Measurements from ENCODE around the gene ZNF263.

The ZNF263 gene

DNA sequence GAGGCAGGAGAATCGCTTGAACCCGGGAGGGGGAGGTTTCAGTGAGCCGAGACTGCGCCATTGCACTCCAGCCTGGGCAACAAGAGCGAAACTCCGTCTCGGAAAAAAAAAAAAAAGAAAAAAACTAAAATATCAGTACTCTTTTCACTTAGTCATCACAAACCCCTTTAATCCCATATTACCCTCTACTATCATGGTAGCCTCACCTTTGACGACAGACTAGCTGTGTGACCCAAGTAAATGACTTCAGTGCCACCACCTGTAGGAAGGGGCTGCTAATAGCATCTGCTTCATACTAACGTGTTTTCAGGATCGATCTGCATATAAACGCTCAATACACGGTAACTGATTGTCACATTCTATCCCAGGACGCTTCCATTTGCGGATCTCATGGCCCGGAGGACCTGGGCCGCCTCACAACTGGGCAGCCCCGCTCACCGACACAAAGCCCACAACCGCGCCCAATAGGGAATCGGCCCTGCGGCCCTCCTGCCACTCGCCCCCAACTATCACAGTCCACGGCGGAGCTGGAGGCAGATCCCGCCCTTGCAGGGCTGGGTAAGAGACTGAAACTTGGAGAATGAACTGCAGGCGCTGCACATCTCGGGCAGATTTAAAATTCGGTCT is 1.1 kb upstream of the ZNF263 start:
- no peak for DNase-seq (ENCODE audit: low read depth)

DNA sequence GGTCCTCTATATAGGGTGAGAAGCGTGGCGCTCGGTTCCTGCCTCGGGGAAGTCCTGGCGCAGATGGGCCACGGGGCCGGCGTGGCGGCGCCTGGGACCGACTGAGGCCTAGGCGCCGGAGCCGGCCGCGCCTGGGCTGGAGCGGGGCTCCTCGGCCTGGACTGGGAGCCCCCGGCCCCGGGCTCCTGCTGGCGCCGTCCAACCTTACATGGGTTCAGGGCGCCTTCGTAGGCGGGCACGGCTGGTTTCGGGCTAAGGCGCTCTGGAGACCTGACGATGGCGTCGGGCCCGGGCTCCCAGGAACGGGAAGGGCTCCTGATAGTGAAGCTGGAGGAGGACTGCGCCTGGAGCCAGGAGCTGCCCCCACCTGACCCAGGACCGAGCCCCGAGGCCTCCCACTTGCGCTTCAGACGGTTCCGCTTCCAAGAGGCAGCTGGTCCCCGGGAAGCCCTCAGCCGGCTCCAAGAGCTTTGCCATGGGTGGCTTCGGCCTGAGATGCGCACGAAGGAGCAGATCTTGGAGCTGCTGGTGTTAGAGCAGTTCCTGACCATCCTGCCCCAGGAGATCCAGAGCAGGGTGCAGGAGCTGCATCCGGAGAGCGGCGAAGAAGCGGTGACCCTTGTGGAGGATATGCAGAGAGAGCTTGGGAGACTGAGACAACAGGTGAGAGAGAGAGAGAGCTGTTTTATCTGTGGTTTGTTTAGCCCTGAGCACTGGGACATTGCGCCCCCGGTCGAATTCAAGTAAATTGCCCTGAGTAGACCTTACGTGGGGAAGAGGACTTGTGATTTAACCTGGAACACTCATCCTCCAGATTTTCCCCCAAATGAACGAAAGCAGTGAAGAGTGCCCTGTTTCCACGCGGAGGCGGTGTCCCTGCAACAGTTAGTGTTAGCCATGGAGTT is 504 bp downstream of the ZNF263 start:
- TF ChIP-seq, protein P1, sequence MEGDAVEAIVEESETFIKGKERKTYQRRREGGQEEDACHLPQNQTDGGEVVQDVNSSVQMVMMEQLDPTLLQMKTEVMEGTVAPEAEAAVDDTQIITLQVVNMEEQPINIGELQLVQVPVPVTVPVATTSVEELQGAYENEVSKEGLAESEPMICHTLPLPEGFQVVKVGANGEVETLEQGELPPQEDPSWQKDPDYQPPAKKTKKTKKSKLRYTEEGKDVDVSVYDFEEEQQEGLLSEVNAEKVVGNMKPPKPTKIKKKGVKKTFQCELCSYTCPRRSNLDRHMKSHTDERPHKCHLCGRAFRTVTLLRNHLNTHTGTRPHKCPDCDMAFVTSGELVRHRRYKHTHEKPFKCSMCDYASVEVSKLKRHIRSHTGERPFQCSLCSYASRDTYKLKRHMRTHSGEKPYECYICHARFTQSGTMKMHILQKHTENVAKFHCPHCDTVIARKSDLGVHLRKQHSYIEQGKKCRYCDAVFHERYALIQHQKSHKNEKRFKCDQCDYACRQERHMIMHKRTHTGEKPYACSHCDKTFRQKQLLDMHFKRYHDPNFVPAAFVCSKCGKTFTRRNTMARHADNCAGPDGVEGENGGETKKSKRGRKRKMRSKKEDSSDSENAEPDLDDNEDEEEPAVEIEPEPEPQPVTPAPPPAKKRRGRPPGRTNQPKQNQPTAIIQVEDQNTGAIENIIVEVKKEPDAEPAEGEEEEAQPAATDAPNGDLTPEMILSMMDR (IDR thresholded peaks at IDR 0.05; ENCODE audit: insufficient read depth, low read depth, low read length, missing control alignments): no peak

More for the DNA sequence above, 1.1 kb upstream of the ZNF263 start:
- TF ChIP-seq, protein P1 (IDR thresholded peaks at IDR 0.05; ENCODE audit: insufficient read depth, low read depth, low read length, missing control alignments): no peak
- peak overlapping the region; percentile 82 for H3K4me3 ChIP-seq (ENCODE audit: low read depth, low read length)

DNA sequence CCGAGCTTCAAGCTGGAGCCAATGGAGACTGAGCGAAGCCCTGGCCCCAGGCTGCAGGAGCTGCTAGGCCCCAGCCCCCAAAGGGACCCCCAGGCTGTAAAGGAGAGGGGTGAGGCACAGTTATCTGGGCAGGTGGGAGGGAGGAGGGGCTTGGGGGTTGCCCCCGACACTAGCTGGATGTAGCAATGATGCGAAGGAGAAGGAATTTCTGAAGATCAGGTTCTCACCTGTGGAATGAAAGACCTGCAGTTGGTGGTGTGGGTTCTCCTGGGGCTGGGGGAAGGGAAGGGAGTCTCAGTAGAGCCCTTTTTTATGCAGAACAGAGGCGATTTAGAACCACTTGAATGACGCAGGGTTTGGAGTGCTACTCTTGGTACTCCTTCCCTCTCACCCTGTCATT is 1.8 kb downstream of the ZNF263 start:
- H3K4me3 ChIP-seq (ENCODE audit: low read depth, low read length): no peak overlapping the region
- TF ChIP-seq, protein P1 (IDR thresholded peaks at IDR 0.05; ENCODE audit: insufficient read depth, low read depth, low read length, missing control alignments): no peak
- DNase-seq (ENCODE audit: low read depth): no peak

More for the DNA sequence above, 504 bp downstream of the ZNF263 start:
- peak; percentile 12 for DNase-seq (ENCODE audit: low read depth)
- H3K4me3 ChIP-seq (ENCODE audit: low read depth, low read length): peak overlapping the region; percentile 82

DNA sequence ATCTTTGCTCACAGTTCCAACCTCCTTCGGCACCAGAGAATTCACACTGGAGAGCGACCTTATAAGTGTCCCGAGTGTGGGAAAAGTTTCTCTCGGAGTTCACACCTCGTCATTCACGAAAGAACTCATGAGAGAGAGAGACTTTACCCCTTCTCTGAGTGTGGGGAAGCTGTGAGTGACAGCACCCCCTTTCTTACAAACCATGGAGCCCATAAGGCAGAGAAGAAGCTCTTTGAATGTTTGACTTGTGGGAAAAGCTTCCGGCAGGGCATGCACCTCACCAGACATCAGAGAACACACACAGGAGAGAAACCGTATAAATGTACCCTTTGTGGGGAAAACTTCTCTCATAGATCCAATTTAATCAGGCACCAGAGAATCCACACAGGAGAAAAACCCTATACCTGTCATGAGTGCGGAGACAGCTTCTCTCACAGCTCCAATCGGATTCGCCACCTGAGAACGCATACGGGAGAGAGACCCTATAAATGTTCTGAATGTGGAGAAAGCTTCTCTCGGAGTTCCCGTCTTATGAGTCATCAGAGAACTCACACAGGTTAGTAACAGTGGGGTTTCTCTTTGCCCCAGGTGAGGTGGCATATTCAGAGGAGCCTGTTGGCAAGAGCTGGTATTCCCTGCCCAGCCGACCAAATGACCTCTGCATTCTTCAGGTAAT is 6.8 kb downstream of the ZNF263 start:
- TF ChIP-seq, protein P1 (IDR thresholded peaks at IDR 0.05; ENCODE audit: insufficient read depth, low read depth, low read length, missing control alignments): no peak
- no peak overlapping the region for H3K4me3 ChIP-seq (ENCODE audit: low read depth, low read length)
- DNase-seq (ENCODE audit: low read depth): no peak

DNA sequence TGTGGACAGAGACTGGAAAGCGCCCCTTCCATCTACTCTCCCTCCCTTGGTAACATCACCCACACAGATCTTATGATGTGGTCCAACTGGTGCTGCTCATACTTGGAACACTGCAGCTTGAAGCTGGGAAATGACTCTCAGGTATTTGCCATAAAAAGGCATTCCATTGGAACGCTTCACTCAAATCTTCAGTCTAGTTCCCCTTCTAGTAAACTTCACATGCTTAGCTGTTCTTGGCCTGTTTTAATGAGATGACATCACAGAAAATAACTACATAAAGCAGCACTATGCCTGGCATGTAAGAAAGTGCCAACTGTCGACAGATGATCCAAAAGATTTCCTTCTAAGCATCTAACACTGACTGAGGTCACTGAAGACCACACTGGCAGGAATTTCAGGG is 9.3 kb downstream of the ZNF263 start:
- H3K4me3 ChIP-seq (ENCODE audit: low read depth, low read length): no peak overlapping the region
- TF ChIP-seq, protein P1 (IDR thresholded peaks at IDR 0.05; ENCODE audit: insufficient read depth, low read depth, low read length, missing control alignments): no peak
- no peak for DNase-seq (ENCODE audit: low read depth)

DNA sequence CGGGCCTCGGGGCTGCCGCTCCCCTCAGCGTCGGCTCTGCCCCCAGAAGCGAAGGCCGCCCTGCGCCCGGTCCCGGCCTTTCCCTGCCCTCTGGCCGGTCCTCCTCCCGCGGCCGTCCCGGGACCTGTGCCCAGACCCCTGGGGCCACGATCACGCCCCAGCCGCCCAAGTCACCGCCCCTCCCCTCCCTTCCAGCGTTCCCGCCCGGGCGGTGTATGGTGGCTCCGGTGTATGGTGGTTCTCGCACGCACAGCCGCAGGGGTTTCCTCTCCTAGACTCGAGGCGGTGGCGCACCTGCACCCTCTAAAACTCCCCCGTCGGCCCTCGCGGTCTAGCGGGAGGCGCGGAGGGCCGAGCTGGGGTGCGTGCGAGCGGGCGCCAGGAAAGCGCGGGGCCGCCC is 11.9 kb downstream of the ZNF263 start:
- no peak overlapping the region for H3K4me3 ChIP-seq (ENCODE audit: low read depth, low read length)
- DNase-seq (ENCODE audit: low read depth): no peak
- TF ChIP-seq, protein P1 (IDR thresholded peaks at IDR 0.05; ENCODE audit: insufficient read depth, low read depth, low read length, missing control alignments): no peak

All from GM12865 (cell line).